GM23338 (cell line): Measurements from ENCODE around the gene WDR33. TPM values are rescaled to one million over a fixed set of nuclear protein-coding genes. Genes with fewer than 3 reads are reported as not detected.

Experiments
- CREB1 ChIP-seq: fragments of 250-450 bp; sonication (Bioruptor Pico); IDR thresholded peaks from 2 replicates; pipeline ENCODE4 v1.5.0; 2020; ENCODE audit warnings: low read depth, mild to moderate bottlenecking, moderate library complexity
- CTCF ChIP-seq, 2 experiments: fragments of 200-600 bp in 1 of 2; sonication (generic) in 1 of 2; conservative IDR thresholded peaks; 2 replicates each; pipeline versions ENCODE4 v1.5.1 to v1.6.1; 2016 to 2017; ENCODE audit warnings: antibody characterized with exemption in 2 of 2, low read depth in 2 of 2, mild to moderate bottlenecking in 2 of 2, moderate library complexity in 1 of 2
- ETS1 ChIP-seq: IDR thresholded peaks from 2 replicates; pipeline ENCODE4 v1.6.1; 2016; ENCODE audit warnings: antibody characterized with exemption
- EZH2 ChIP-seq: fragments of 200-600 bp; sonication (generic); IDR thresholded peaks from one replicate; pipeline ENCODE4 v1.8.0; 2017; ENCODE audit warnings: antibody characterized with exemption, mild to moderate bottlenecking, low read depth; ENCODE audit not compliant: unreplicated experiment
- EZH2phosphoT487 ChIP-seq: fragments of 200-600 bp; sonication (generic); IDR thresholded peaks from one replicate; pipeline ENCODE4 v1.8.1; 2018; ENCODE audit warnings: antibody characterized with exemption; ENCODE audit not compliant: unreplicated experiment
- NANOG ChIP-seq: IDR thresholded peaks from 2 replicates; pipeline ENCODE4 v1.6.1; 2016; ENCODE audit warnings: antibody characterized with exemption, borderline replicate concordance
- ZNF114 ChIP-seq: fragments of 250-450 bp; sonication (Bioruptor Pico); IDR thresholded peaks from 2 replicates; pipeline ENCODE4 v1.5.0; 2020; ENCODE audit warnings: mild to moderate bottlenecking, moderate library complexity
- ZNF462 ChIP-seq: fragments of 250-450 bp; sonication (Bioruptor Pico); IDR thresholded peaks from 2 replicates; pipeline ENCODE4 v1.5.0; 2020; ENCODE audit warnings: mild to moderate bottlenecking, moderate library complexity
- polyA plus RNA-seq: library from polyadenylated mRNA; unstranded; fragments of >200 nt; fragmentation: Nextera tagmentation; extraction: Ambion mirVana; gene quantifications from 2 replicates; pipeline ENCODE4 v1.2.1, GENCODE V29; 2016
- total RNA-seq: library from RNA; depleted of rRNA; stranded (reverse); fragments of >200 nt; shearing (Covaris generic); gene quantifications from 2 replicates; pipeline ENCODE4 v1.2.3, GENCODE V29; 2014

The WDR33 gene
- total and polyA plus RNA-seq, 2 experiments from 2014 or later: 37.2 to 54.7 TPM

GRCh38 chr2:127671557-127672302 is 139.2 kb downstream of the WDR33 start (continued):
- TF ChIP-seq ZNF462 (CRISPR knock-in tag): no peak
- no peak for TF ChIP-seq ETS1
- no peak for TF ChIP-seq CREB1 (CRISPR knock-in tag)
- TF ChIP-seq CTCF (conservative IDR thresholded peaks at IDR 0.05; ENCODE audit: low read depth in 2 of 2): no peak
- TF ChIP-seq ZNF114: no peak
- no peak for TF ChIP-seq NANOG
- no peak for TF ChIP-seq EZH2phosphoT487
- TF ChIP-seq EZH2: no peak
